ENCODE data around the gene SMAD6.
"Not testable (repeated sequence)": the region's sequence is repeated elsewhere in the genome, so short reads cannot be mapped to it uniquely, and the experiment has no call there.

The SMAD6 gene

GRCh38 chr15:66824424-66824823 is 122.4 kb downstream of the SMAD6 start:
- no peak for DNase-seq (ENCODE audit: low spot score)

- no peak for DNase-seq (ENCODE audit: low spot score)
Observed at GRCh38 chr15:66825139-66825538, 123.1 kb downstream of the SMAD6 start.

GRCh38 chr15:66825731-66826130 is 123.7 kb downstream of the SMAD6 start:
- DNase-seq (ENCODE audit: low spot score): no peak

GRCh38 chr15:66826507-66826906 is 124.5 kb downstream of the SMAD6 start:
- no peak for DNase-seq (ENCODE audit: low spot score)

GRCh38 chr15:66827039-66827697 is 125.1 kb downstream of the SMAD6 start:
- DNase-seq (ENCODE audit: low spot score): no peak

GRCh38 chr15:66827698-66828055 is 125.6 kb downstream of the SMAD6 start:
- no peak for DNase-seq (ENCODE audit: low spot score)

- DNase-seq (ENCODE audit: low spot score): not testable (repeated sequence)
Observed at GRCh38 chr15:66828817-66829541, 126.9 kb downstream of the SMAD6 start.

GRCh38 chr15:66829551-66830121 is 127.6 kb downstream of the SMAD6 start:
- DNase-seq (ENCODE audit: low spot score): no peak

GRCh38 chr15:66830358-66830757 is 128.3 kb downstream of the SMAD6 start:
- DNase-seq (ENCODE audit: low spot score): no peak

- DNase-seq (ENCODE audit: low spot score): no peak
Observed at GRCh38 chr15:66830823-66831222, 128.8 kb downstream of the SMAD6 start.

- no peak for DNase-seq (ENCODE audit: low spot score)
Observed at GRCh38 chr15:66831289-66831688, 129.3 kb downstream of the SMAD6 start.

GRCh38 chr15:66831801-66832390 is 129.9 kb downstream of the SMAD6 start:
- no peak for DNase-seq (ENCODE audit: low spot score)
